ENCODE measurements around the gene ZNF148.

Gene ZNF148

GRCh38 chr3:125266971-125267370 lies 108.2 kb downstream of the ZNF148 start:
- no peaks in the 10 kb centered on the region for H3K27me3 Mint-ChIP-seq (ENCODE audit: low read depth, poor library complexity)
- peaks cover 66% of the 10 kb centered on the region for H3K36me3 Mint-ChIP-seq (ENCODE audit: low read depth)
- H3K9me3 Mint-ChIP-seq = peaks cover 38% of the 10 kb centered on the region
- DNase-seq = no peak
- no peak overlapping the region for H3K27ac Mint-ChIP-seq
- no peaks in the 10 kb centered on the region for H3K4me1 Mint-ChIP-seq
- H3K4me3 Mint-ChIP-seq = no peak overlapping the region
- no peak for TF ChIP-seq CTCF (IDR thresholded peaks at IDR 0.05)

- no peak overlapping the region for H3K4me3 Mint-ChIP-seq
- H3K27me3 Mint-ChIP-seq (ENCODE audit: low read depth, poor library complexity) = no peaks in the 10 kb centered on the region
- H3K4me1 Mint-ChIP-seq = peaks cover 5% of the 10 kb centered on the region
- no peak for TF ChIP-seq CTCF (IDR thresholded peaks at IDR 0.05)
- no peak overlapping the region for H3K27ac Mint-ChIP-seq
- H3K36me3 Mint-ChIP-seq (ENCODE audit: low read depth) = peaks cover 52% of the 10 kb centered on the region
- no peak for DNase-seq
- H3K9me3 Mint-ChIP-seq = peaks cover 24% of the 10 kb centered on the region
These were observed 113.0 kb downstream of the ZNF148 start for GRCh38 chr3:125262161-125262560.

- TF ChIP-seq CTCF (IDR thresholded peaks at IDR 0.05) = no peak
- peaks cover 50% of the 10 kb centered on the region for H3K36me3 Mint-ChIP-seq (ENCODE audit: low read depth)
- peaks cover 5% of the 10 kb centered on the region for H3K4me1 Mint-ChIP-seq
- no peak for DNase-seq
- H3K27me3 Mint-ChIP-seq (ENCODE audit: low read depth, poor library complexity) = no peaks in the 10 kb centered on the region
- H3K27ac Mint-ChIP-seq = peak overlapping the region; percentile 29
- peaks cover 20% of the 10 kb centered on the region for H3K9me3 Mint-ChIP-seq
- H3K4me3 Mint-ChIP-seq = no peak overlapping the region
These were observed 114.1 kb downstream of the ZNF148 start for GRCh38 chr3:125261031-125261430.

- Mint-ChIP-seq H3K4me3 (no peak overlapping the region), H3K9me3 (peaks cover 23% of the 10 kb centered on the region), H3K27me3 (ENCODE audit: low read depth, poor library complexity) (no peaks in the 10 kb centered on the region), H3K4me1 (peaks cover 5% of the 10 kb centered on the region), H3K27ac (no peak overlapping the region), H3K36me3 (ENCODE audit: low read depth) (peaks cover 47% of the 10 kb centered on the region)
- TF ChIP-seq CTCF (IDR thresholded peaks at IDR 0.05) = no peak
- no peak for DNase-seq
These were observed 115.0 kb downstream of the ZNF148 start for GRCh38 chr3:125260158-125260557.

GRCh38 chr3:125257536-125257935 lies 117.6 kb downstream of the ZNF148 start:
- TF ChIP-seq CTCF (IDR thresholded peaks at IDR 0.05) = no peak
- Mint-ChIP-seq H3K9me3 (peaks cover 23% of the 10 kb centered on the region), H3K36me3 (ENCODE audit: low read depth) (peaks cover 46% of the 10 kb centered on the region), H3K4me3 (no peak overlapping the region), H3K4me1 (peaks cover 5% of the 10 kb centered on the region), H3K27me3 (ENCODE audit: low read depth, poor library complexity) (no peaks in the 10 kb centered on the region), H3K27ac (no peak overlapping the region)
- DNase-seq = no peak

- Mint-ChIP-seq H3K9me3 (peaks cover 23% of the 10 kb centered on the region), H3K27ac (no peak overlapping the region), H3K4me3 (no peak overlapping the region), H3K27me3 (ENCODE audit: low read depth, poor library complexity) (no peaks in the 10 kb centered on the region), H3K36me3 (ENCODE audit: low read depth) (peaks cover 46% of the 10 kb centered on the region), H3K4me1 (peaks cover 5% of the 10 kb centered on the region)
- no peak for DNase-seq
- no peak for TF ChIP-seq CTCF (IDR thresholded peaks at IDR 0.05)
These were observed 118.5 kb downstream of the ZNF148 start for GRCh38 chr3:125256675-125257074.
